PFSK-1 (cell line): ENCODE results near the gene KCTD12.

Source experiments
- FOXP2 ChIP-seq: optimal IDR thresholded peaks from 2 replicates; pipeline ENCODE3; 2011; ENCODE audit warnings: borderline replicate concordance, control low read depth, inconsistent platforms; ENCODE audit not compliant: insufficient read depth; ENCODE audit errors: extremely low read length, extremely low read depth
- POLR2AphosphoS5 ChIP-seq: IDR thresholded peaks from 2 replicates; pipeline ENCODE4 v1.6.1; 2012; ENCODE audit warnings: low read depth, mild to moderate bottlenecking, control low read depth, low read length, moderate library complexity
- SIN3A ChIP-seq: IDR thresholded peaks from 2 replicates; pipeline ENCODE4 v1.6.1; 2012; ENCODE audit warnings: mild to moderate bottlenecking, low read length, moderate library complexity, borderline replicate concordance; ENCODE audit not compliant: insufficient read depth
- TAF1 ChIP-seq: IDR thresholded peaks from 2 replicates; pipeline ENCODE4 v1.6.1; 2012; ENCODE audit warnings: low read length, control low read depth, borderline replicate concordance; ENCODE audit not compliant: insufficient read depth
- TF ChIP-seq, protein P1 (sequence below), 2 experiments: IDR thresholded peaks; 2 replicates each; pipeline versions ENCODE4 v1.6.1 to v1.8.0; 2011 to 2012; ENCODE audit warnings: low read depth in 2 of 2, low read length in 2 of 2, control low read depth in 1 of 2, inconsistent platforms in 1 of 2, mild to moderate bottlenecking in 1 of 2, moderate library complexity in 1 of 2; ENCODE audit not compliant: insufficient read depth in 1 of 2

Gene KCTD12

DNA sequence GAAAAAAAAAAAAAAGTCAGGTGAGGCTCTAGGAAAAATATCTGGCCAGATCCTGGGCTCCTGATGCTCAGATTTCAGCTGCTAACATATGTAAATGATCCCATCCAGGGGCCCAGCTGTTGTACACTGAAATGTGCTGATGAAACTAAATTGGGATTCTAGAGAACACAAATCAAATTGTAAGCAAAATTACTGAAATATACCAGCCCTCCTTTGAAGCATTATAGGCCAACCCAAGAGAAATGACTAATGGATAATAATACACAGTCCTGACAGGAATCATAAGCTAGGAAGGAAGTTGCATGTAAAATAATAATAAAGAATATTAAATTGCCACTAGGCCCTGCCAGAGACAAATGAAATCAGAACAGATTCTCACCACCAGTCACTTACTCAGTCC lies 17.8 kb downstream of the KCTD12 start:
- TF ChIP-seq SIN3A (no peak), TAF1 (no peak), POLR2AphosphoS5 (no peak), FOXP2 (no peak)

DNA sequence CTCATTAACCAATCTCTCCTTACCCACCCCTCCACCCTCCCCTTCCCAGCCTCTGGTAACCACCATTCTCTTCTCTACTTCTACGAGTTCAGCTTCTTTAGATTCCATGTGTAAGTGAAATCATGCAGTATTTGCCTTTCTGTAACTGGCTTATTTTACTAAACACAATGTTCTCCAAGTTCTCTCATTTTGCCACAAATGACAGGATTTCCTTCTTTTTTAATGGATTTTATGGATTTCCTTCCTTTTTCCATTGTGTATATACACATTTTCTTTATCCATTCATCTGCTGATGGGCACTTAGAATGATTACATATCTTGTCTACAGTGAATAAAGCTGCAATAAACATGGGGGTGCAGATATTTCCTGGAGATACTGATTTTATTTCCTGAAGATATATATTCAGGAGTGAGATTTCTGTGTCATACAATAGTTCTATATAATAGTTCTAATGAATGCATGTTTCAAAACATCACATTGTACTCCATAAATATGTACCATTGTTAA lies 20.2 kb downstream of the KCTD12 start:
- no peak for TF ChIP-seq FOXP2
- no peak for TF ChIP-seq SIN3A
- TF ChIP-seq, protein P1, sequence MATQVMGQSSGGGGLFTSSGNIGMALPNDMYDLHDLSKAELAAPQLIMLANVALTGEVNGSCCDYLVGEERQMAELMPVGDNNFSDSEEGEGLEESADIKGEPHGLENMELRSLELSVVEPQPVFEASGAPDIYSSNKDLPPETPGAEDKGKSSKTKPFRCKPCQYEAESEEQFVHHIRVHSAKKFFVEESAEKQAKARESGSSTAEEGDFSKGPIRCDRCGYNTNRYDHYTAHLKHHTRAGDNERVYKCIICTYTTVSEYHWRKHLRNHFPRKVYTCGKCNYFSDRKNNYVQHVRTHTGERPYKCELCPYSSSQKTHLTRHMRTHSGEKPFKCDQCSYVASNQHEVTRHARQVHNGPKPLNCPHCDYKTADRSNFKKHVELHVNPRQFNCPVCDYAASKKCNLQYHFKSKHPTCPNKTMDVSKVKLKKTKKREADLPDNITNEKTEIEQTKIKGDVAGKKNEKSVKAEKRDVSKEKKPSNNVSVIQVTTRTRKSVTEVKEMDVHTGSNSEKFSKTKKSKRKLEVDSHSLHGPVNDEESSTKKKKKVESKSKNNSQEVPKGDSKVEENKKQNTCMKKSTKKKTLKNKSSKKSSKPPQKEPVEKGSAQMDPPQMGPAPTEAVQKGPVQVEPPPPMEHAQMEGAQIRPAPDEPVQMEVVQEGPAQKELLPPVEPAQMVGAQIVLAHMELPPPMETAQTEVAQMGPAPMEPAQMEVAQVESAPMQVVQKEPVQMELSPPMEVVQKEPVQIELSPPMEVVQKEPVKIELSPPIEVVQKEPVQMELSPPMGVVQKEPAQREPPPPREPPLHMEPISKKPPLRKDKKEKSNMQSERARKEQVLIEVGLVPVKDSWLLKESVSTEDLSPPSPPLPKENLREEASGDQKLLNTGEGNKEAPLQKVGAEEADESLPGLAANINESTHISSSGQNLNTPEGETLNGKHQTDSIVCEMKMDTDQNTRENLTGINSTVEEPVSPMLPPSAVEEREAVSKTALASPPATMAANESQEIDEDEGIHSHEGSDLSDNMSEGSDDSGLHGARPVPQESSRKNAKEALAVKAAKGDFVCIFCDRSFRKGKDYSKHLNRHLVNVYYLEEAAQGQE (IDR thresholded peaks at IDR 0.05; ENCODE audit: insufficient read depth in 1 of 2, low read depth in 2 of 2, low read length in 2 of 2) = no peak
- no peak for TF ChIP-seq POLR2AphosphoS5
- no peak for TF ChIP-seq TAF1

DNA sequence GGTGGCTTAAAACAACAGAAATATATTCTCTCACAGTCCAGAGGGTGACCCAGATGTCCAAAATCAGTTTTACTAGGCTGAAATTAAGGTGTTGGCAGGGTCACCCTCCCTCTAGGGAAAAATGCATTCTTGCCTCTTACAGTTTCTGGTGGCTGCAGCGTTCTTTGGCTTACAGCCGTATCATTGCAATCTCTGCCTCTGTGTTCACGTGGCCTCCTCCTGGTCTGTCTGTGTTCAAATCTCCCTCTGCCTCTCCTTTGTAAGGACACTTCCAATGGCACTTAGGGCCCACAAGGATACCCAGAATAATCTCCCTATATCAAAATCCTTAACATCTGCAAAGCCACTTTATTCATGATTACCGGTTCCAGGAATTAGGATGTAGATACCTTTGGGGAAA lies 21.1 kb downstream of the KCTD12 start:
- TF ChIP-seq TAF1 (no peak), POLR2AphosphoS5 (no peak), SIN3A (no peak), FOXP2 (no peak)
- TF ChIP-seq, protein P1 (IDR thresholded peaks at IDR 0.05; ENCODE audit: insufficient read depth in 1 of 2, low read depth in 2 of 2, low read length in 2 of 2) = no peak

DNA sequence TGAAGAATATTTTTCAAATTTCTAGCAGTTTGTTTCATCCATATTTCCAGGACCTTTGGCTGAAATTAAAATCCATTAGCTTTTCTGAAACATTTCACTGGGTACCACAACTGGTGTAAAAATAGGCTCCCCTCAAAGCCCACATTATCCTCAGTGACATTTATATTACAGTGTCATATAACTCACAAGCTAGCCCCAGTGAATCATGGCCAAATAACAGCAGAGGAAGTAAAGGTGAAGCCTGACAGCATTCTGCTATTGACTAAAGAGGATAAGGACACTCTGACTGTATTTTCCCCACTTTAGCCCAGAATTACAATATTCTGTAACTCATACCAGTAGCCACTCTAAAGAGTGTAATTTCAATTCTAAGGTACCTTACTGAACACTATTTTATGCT lies 21.9 kb downstream of the KCTD12 start:
- TF ChIP-seq SIN3A (no peak), TAF1 (no peak), FOXP2 (no peak), POLR2AphosphoS5 (no peak)
- TF ChIP-seq, protein P1 (IDR thresholded peaks at IDR 0.05; ENCODE audit: insufficient read depth in 1 of 2, low read depth in 2 of 2, low read length in 2 of 2) = no peak

DNA sequence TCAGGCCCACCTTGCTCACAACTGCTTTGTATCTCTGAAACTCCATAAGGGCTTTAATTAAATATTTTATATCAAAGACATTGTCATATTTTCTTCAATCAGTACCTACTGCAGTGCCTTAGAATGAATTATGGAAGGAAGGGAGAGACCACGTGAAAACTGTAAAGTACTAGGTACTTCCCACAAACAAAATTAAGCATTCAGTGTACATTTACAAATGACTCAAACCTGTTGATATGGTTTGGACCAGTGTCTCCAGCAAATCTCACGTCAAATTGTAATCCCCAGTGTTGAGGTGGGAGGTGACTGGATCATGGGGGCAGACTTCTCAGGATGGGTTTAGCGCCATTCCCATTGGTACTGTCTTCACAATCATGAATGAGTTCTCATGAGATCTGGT lies 23.2 kb downstream of the KCTD12 start:
- TF ChIP-seq POLR2AphosphoS5 = no peak
- no peak for TF ChIP-seq TAF1
- TF ChIP-seq FOXP2 = no peak
- TF ChIP-seq SIN3A = no peak
- TF ChIP-seq, protein P1 (IDR thresholded peaks at IDR 0.05; ENCODE audit: insufficient read depth in 1 of 2, low read depth in 2 of 2, low read length in 2 of 2) = no peak
